Right lobe of liver (tissue), 4 donors: ENCODE results near the gene FOXN1.

Experiments used
- CTCF ChIP-seq, 4 donors: fragments of 200-600 bp in 3 of 4; fragments of 450-650 bp in 1 of 4; IDR thresholded peaks; one replicate each; pipeline versions ENCODE4 v1.5.1 to v1.8.0; 2016 to 2022; ENCODE audit warnings: antibody characterized with exemption in 4 of 4, mild to moderate bottlenecking in 2 of 4
- POLR2A ChIP-seq: fragments of 450-650 bp; IDR thresholded peaks from one replicate; pipeline ENCODE4 v1.6.1; 2017; ENCODE audit warnings: antibody characterized with exemption, mild to moderate bottlenecking
- donor health status: DM: no; HTN: no; CAD: no.
- donor health status: DM: no; HTN: no; CAD: no.
- donor health status: DM: no; HTN: yes; CAD: no.

- TF ChIP-seq CTCF (IDR thresholded peaks at IDR 0.05) (no peak), POLR2A (no peak)
Measured at GRCh38 chr17:28523876-28524275, 17.7 kb downstream of the FOXN1 start.
